ENCODE results near the gene WNT7A.

Gene WNT7A

DNA sequence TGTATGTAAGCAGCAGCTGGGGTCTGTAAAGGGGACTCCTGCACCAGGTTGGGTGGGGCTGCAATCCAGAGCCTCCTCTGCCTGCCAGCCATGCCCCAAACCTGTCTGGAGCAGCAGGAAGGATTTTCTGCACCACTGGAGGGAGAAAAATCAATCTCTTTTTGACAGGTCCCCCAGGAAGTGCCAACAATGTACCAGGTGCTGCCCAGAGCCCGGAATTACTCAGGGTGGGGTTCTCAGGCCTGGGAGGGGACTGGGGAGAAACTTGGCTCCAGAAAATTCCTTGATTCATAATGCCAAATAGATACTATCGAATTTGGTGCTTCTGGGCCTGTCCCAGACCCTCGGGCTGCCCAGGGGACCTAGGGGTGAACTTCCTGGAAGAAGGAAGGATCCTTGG is 52.6 kb downstream of the WNT7A start:
- no peak for DNase-seq (ENCODE audit: low spot score)

DNA sequence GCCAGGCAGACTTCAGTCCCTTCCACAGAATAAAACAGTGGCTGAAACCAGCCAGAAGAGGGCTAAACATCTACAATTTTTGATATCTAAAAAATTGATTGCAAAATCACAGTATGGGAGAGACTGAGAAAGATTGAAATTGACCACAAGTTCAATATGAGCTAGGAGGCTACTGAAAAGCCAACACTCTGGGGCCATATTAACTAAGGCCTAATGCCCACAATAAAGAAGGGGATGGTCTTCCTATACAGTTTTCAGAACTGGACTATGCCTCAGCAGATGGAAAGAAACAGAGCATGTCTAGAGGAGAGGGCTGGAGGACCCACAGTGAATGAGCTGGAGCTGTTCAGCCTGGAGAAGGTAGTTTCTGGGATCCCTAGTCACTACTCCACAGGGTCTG is 53.2 kb downstream of the WNT7A start:
- no peak for DNase-seq (ENCODE audit: low spot score)

- no peak for DNase-seq (ENCODE audit: low spot score)
These were observed 54.0 kb downstream of the WNT7A start for GRCh38 chr3:13825821-13826220.

- no peak for DNase-seq (ENCODE audit: low spot score)
These were observed 54.6 kb downstream of the WNT7A start for GRCh38 chr3:13825311-13825579.

- no peak for DNase-seq (ENCODE audit: low spot score)
These were observed 55.2 kb downstream of the WNT7A start for GRCh38 chr3:13824521-13825310.

DNA sequence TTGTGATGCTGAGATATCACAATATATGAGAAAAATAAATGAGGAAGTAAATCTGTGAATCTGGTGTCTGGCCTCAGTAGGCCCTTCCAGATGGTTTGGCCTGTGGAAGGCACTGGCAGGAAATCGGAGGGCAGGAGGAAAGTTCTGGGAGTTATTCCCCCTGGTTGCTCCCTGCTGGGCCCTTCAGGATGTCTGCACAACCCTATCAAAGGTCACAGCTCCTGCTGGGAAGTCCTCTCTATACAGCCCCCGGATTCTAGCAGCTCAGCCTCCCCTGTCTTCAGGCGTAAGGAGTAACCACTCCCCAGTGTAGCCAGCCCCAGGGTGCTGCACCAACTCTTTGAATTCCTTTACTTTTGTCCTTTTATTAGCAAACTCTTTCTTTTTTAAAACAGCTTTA is 56.2 kb downstream of the WNT7A start:
- no peak for DNase-seq (ENCODE audit: low spot score)

DNA sequence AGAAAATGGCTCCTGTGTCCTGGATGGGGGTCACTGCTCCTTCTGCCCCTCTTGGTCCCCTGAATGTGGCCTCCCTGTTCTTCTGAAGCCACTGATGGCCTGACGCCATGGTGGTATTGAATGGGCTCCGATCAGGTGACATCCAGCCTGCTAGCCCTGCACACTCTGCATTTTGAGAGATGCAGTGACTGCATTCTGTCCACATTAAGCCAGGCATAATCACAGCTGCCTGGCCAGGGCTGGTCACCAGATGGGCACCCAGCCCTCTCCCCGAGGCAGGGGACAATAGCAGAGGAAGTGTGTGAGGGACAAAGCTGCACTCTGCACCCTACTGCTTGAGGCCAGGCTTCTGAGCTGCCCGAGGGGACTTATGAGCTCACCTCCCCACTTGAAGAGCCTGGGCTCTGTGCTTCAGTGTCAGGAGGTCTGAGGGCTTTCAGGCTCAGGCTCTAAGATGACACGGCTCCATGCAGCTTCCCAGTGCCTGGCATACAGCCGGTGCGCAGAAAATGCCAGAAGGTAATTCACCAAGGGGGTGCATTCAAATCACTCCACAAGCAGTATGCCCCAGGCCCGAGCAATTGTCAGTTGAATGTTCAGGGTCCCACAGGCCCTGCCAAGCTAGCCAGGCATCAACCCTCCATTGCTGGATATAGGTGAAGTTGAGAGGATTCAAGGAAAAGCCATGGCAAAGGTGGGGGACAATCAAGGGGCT is 56.8 kb downstream of the WNT7A start:
- DNase-seq (ENCODE audit: low spot score), result no peak

DNA sequence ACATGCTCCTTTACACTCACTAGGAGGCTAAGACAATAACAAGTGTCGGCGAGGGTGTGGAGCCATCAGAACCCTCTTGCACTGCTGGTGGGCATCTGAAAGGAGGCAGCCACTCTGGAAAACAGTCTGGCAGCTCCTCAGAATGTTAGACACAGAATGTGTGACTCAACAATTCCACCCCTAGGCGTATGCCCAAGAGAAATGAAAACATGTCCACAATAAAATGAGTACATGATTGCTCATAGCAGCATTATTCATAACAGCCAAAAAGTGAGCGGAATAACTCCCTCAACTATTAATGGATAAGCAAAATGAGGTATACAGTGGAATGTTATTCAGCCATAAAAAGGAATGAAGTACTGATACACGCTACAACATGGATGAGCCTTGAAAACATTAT is 57.8 kb downstream of the WNT7A start:
- DNase-seq (ENCODE audit: low spot score), result no peak

GRCh38 chr3:13821126-13821525 is 58.7 kb downstream of the WNT7A start:
- DNase-seq (ENCODE audit: low spot score), result no peak

DNA sequence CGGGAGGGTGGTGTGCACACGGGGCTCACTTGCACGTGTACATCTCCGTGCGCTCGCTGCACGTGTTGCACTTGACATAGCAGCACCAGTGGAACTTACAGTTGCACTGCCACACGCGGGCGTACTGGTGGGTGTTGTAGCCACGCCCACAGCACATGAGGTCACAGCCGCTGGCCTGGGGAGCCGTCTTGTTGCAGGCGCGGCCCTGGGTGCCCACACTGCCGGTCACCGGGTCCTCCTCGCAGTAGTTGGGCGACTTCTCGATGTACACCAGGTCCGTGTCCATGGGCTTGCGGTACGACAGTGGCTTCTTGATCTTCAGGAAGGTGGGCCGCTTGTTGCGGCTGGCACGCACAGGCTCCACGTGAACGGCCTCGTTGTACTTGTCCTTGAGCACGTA is 61.0 kb downstream of the WNT7A start:
- no peak for DNase-seq (ENCODE audit: low spot score)

DNA sequence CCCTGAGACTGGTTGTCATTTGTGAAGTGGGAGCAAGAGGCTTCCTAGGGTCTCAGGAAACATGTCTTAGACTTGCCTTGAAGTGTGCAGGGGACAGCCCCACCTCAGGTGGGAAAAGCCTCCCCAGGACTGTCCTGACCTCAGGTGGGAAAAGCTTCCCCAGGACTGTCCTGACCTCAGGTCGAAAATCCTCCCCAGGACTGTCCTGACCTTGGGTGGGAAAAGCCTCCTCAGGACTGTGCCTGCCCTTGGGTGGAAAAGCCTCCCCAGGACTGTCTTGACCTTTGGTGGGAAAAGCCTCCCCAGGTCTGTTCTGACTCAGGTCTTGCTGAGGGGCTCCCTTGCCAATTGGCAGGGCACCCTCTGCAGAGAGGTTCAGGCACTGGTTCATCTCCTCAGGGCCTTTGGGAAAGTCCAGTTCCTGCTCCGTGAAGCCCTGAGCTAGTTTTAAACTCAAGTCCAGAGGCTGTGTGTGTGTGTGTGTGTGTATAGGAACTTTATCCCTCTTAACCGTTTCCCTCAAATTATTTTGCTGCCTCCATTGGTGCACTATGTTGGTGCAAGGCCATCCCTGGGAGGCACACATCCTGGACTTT is 64.7 kb downstream of the WNT7A start:
- no peak for DNase-seq (ENCODE audit: low spot score)

- peak; percentile 58 for DNase-seq (ENCODE audit: low spot score)
These were observed 67.8 kb downstream of the WNT7A start for GRCh38 chr3:13812034-13812471.

GRCh38 chr3:13811614-13812013 is 68.3 kb downstream of the WNT7A start:
- DNase-seq (ENCODE audit: low spot score), result no peak

DNA sequence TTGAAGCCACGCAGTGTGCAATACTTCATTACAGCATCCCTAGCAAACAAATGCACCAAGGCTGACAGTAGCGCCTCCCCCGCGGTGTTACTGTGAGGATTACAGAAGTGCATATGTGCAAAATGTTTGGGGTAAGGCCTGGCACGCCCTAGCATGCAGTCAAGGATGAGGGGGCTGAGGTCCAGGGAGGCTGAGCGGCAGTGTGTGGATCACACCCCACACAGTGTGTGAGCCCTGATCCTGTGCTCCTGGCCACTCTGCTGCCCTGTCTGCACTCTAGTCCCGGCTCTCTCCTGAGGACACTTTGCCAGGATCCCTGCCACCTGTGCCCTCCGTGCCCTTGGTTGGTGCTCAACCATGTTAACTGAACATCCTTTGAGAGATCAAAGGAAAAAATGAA is 71.3 kb downstream of the WNT7A start:
- no peak for DNase-seq (ENCODE audit: low spot score)

- DNase-seq (ENCODE audit: low spot score), result no peak
These were observed 78.3 kb downstream of the WNT7A start for GRCh38 chr3:13801361-13802204.

DNA sequence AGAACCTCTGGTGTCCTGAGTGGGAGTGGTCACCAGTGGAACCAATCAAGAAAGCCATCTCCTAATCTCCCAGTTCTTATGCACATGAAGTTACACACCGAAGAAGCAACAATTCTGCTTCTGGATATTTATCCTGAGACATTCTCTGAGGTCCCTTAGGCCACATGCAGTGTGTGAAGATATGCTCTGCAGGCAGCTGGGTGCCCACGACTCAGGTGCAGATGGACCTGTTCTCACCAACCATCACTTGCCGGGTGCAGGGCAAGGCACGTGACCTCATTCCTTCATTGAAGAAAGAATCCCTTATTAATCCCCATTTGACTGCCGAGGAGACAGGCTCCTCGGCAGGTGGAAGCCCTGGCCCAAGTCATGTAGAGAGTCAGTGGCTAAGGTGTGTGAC is 79.8 kb downstream of the WNT7A start:
- DNase-seq (ENCODE audit: low spot score), result no peak

DNA sequence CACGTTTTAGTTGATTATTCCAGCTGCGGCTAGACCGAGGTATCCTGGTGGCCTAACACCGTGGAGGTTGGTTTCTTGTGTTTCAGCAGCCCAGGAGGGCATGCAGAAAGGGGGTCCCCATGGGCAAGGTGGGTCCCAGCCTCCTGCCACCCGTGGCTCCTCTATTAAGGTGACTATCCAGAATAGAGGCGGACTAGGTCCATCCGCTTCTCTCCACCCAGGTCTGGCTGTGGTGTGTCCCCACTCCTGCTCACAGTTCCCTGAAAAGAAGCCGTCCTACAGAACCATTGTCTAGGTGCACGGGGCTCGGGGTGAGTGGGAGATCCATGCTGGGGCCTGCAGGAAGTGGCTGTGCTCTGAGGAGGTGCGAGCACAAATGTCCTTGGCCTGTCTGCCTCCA is 81.5 kb downstream of the WNT7A start:
- no peak for DNase-seq (ENCODE audit: low spot score)

DNA sequence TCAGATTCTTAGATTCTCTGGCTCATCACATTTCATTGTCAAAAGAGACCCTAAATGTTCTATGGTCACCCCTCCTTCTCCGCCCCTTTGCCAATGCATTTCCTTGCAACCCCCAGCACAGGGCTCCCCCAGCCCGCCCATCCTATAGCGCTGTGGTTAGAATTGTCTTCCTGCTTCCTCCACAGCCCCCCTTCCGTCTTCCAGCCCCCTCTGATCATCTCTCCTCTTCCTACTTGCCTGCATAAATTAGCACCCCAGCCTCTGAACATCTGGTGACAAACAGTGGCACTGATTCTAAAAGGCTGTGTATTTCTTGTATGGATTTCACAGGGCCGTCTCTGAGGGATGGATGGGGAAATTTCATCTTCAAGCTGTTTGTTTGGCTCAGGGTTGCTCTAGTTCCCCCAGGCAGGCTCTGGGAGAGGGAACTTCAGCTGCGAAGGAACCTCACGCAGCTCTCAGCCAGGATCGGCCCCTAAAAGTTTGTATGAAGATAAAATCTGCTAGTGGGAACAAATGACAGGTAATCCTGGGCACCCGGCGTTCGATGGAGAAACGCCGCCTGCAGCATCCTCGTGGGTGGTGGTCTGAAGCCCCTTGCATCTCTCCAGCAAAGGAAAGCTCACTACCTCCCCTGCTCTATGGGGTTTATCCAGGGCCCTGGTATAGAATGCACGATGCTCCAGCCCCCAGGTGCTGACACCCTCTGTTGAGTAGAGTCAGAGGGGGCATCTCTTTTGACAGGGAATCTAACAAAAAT is 83.0 kb downstream of the WNT7A start:
- DNase-seq (ENCODE audit: low spot score), result no peak

DNA sequence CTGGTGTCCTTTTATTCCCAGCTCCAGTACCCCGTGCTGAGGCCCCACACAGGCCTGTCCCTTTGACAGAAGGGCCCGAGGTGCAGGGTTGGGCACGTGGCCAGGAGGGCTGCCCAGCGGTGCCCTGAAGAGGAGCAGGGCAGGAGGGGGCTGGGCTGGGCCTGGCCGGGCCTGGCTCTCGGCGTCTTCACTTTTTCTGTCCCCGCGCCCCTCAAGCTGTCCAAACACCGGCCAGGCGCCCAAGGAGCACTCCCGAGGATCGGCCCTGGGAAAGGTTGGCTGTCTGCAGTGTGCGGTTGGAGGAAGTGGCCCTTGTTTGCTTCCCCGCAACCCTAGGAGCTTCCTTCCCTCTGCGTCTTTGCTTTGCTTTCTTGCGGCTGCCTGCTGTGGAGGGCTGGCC is 84.1 kb downstream of the WNT7A start:
- no peak for DNase-seq (ENCODE audit: low spot score)

- no peak for DNase-seq (ENCODE audit: low spot score)
These were observed 85.5 kb downstream of the WNT7A start for GRCh38 chr3:13794322-13794721.

DNA sequence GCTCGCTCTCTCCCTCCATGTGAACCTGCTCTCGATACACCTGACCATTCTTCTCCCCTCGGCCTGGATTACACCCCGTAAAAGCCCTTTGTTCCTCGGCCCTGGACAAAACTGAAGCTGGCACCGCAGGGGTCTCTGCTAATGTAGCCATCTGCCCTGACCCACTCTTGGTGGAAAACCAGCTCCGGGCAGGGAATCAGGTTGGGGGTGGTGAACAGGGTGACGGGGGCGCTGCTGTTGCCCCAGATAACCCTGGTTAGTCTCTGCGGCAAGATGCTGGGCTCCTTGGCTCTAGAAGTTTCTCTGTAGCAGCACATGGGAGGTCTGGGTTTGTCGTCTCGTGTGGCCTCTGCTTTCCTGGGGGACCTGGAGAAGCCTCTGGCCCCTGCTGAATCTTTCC is 86.4 kb downstream of the WNT7A start:
- DNase-seq (ENCODE audit: low spot score), result no peak

Data from putamen (tissue), 1 donor.